ENCODE measurements around the gene CCDC178.
A peak's percentile ranks its signal among the peaks of the same experiment; 100 is the strongest.

The CCDC178 gene

GRCh38 chr18:32918692-32919250 is 521.8 kb downstream of the CCDC178 start:
- Mint-ChIP-seq H3K4me1 (ENCODE audit: low read depth in 2 of 2) (no peaks in the 10 kb centered on the region), H3K27ac (no peak overlapping the region), H3K9me3 (peaks cover 0 to 2% of the 10 kb centered on the region in 2 donors), H3K36me3 (ENCODE audit: insufficient read depth) (no peaks in the 10 kb centered on the region), H3K27me3 (no peaks in the 10 kb centered on the region), H3K4me3 (no peak overlapping the region)
- no peak for ATAC-seq (replicated peaks)
- no peak for DNase-seq

GRCh38 chr18:32915516-32915915 is 525.0 kb downstream of the CCDC178 start:
- Mint-ChIP-seq H3K4me3 (no peak overlapping the region), H3K36me3 (ENCODE audit: insufficient read depth) (no peaks in the 10 kb centered on the region), H3K27ac (no peak overlapping the region), H3K27me3 (no peaks in the 10 kb centered on the region), H3K9me3 (peaks cover 6 to 7% of the 10 kb centered on the region in 2 donors), H3K4me1 (ENCODE audit: low read depth in 2 of 2) (no peaks in the 10 kb centered on the region)
- DNase-seq (no peak), ATAC-seq (replicated peaks) (no peak)

DNA sequence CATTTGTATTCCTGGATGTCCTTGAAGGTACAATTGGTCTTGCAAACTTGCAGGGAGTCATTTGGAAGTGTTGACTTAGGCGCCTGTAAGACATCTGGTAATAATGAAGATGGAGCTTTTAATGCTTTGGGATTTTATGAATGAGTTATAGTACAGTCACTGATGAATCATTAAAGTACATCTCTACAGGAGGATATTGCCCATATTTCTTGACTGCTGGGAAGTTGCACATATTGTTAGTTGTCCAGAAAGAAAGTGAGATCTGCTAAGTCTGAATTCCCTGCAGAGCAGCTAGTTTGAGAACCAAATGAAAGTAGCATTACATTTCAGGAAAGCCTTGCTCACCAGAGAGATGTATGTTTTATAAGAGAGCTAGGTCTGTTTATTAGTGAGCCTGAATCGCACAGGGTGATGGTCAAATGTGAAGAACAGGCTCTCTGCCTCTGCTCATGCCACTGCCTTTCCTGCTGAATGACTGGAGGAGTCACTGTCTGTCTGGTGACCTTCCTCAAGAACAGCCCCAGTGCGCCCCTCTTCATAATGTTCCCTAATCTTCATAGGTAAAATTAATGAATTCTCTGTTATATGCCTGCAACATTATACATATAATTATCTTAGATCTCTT is 528.7 kb downstream of the CCDC178 start:
- DNase-seq = no peak
- no peaks in the 10 kb centered on the region for H3K4me1 Mint-ChIP-seq (ENCODE audit: low read depth in 2 of 2)
- no peaks in the 10 kb centered on the region for H3K27me3 Mint-ChIP-seq

DNA sequence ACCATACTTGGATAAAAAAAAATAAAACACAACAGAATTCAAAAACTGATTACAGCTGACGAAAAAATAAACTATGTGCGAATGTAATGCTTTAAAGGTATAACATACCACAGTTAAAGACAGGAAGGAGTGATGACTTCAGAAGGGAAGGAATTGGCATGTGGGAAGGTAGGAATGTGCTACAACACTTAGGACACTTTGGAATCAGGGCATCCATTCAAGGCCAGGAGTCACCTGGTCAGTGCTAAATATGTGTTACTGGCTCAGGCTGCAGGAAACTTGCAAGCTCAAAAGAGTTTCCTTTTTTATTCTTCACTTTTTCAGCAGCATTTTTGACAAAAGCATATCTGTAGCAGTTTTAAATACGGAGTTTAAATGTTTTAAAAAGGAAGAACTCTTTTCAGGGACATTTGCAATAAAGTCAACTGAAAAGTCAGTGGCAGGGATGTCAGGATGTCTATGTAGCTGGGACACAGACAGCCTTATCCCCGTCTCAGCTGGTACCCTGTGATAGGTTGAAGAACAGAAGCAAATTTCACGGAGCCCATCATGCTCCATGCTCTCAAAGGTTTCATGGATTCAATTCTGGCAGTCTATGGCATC is 529.7 kb downstream of the CCDC178 start:
- no peaks in the 10 kb centered on the region for H3K27me3 Mint-ChIP-seq
- no peak overlapping the region for H3K27ac Mint-ChIP-seq
- ATAC-seq (replicated peaks) = no peak
- H3K9me3 Mint-ChIP-seq = peaks cover 14 to 28% of the 10 kb centered on the region in 2 donors
- H3K4me1 Mint-ChIP-seq (ENCODE audit: low read depth in 2 of 2) = no peaks in the 10 kb centered on the region
- H3K36me3 Mint-ChIP-seq (ENCODE audit: insufficient read depth) = no peaks in the 10 kb centered on the region
- DNase-seq = no peak
- H3K4me3 Mint-ChIP-seq = no peak overlapping the region

More for the DNA sequence above, 528.7 kb downstream of the CCDC178 start:
- Mint-ChIP-seq H3K9me3 (peaks cover 12 to 18% of the 10 kb centered on the region in 2 donors), H3K36me3 (ENCODE audit: insufficient read depth) (no peaks in the 10 kb centered on the region), H3K27ac (no peak overlapping the region), H3K4me3 (no peak overlapping the region)
- no peak for ATAC-seq (replicated peaks)

DNA sequence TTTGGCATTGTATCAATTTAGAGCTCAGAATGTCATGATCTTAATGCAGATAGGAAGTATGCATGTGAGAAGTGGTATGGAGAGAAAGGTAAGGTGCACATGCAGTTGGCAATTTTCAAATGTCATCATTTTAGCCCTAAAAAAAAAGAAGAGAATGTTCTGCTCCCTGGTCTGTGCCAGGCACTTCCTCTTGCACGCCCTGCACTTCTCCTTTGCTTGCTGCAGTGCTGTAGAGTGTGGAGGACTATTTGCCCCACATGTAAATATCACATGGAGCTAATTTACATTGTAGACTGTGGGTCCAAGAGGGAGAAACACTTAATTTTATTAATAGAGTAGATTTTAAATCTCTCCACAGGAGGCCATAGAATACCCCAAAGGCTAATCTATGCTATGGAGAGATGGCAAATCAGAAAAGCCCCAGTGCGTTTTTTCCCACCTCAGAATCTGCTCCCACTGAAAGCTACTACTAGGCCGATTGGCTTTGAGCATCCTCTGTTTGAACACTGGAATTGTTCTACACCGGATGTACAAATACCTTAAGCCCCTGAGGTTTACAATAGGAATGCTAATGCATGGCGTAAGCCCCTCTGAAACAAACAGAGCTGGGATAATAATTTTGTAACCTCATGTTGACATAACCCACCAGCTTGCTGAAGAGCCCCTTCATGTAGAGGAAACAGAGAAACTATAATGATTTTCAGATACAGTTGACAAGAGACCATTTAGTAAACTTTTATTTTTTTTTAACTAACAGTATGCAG is 530.5 kb downstream of the CCDC178 start:
- DNase-seq (no peak), ATAC-seq (replicated peaks) (no peak)
- no peaks in the 10 kb centered on the region for H3K36me3 Mint-ChIP-seq (ENCODE audit: insufficient read depth)
- peaks cover 14 to 29% of the 10 kb centered on the region in 2 donors for H3K9me3 Mint-ChIP-seq
- H3K4me3 Mint-ChIP-seq = no peak overlapping the region
- no peaks in the 10 kb centered on the region for H3K27me3 Mint-ChIP-seq
- no peaks in the 10 kb centered on the region for H3K4me1 Mint-ChIP-seq (ENCODE audit: low read depth in 2 of 2)
- no peak overlapping the region for H3K27ac Mint-ChIP-seq

GRCh38 chr18:32908424-32908805 is 532.1 kb downstream of the CCDC178 start:
- H3K36me3 Mint-ChIP-seq (ENCODE audit: insufficient read depth) = no peaks in the 10 kb centered on the region
- DNase-seq (no peak), ATAC-seq (replicated peaks) (no peak)
- H3K27ac Mint-ChIP-seq = no peak overlapping the region
- H3K27me3 Mint-ChIP-seq = no peaks in the 10 kb centered on the region
- no peak overlapping the region for H3K4me3 Mint-ChIP-seq
- peaks cover 13 to 29% of the 10 kb centered on the region in 2 donors for H3K9me3 Mint-ChIP-seq
- no peaks in the 10 kb centered on the region for H3K4me1 Mint-ChIP-seq (ENCODE audit: low read depth in 2 of 2)

DNA sequence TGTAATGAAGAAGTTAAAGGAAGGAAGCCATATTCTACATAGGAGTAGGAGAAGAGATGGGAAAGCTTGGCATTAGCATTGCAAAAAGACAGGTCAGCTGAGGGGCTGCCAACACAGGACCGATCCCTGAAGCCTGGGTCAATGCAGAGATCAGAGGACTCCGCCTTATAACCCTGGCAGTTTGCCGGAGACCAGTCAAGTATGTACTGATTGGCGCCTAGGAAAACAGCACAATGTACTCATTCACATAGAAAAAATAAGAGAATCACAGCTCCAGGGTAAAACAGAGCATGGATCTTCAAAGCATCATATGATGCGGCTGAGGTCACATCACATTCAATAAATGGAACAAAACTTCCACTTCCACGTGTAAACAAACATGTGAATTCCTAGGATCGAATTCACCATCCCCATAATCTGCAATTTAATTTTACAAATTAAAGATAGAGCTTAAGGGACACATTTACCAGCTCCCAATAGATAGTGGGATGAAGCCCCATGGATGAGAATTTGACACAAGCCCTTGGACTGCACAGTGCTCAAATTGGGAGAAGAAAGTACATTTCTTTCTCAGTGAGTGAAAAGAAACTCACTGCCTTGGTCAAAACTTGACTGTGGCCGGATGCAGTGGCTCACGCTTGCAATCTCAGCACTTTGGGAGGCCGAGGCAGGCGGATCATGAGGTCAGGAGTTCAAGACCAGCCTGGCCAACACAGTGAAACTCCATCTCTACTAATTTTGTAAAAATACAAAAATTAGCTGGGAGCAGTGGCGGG is 532.7 kb downstream of the CCDC178 start:
- Mint-ChIP-seq H3K27ac (no peak overlapping the region), H3K36me3 (ENCODE audit: insufficient read depth) (no peaks in the 10 kb centered on the region)

DNA sequence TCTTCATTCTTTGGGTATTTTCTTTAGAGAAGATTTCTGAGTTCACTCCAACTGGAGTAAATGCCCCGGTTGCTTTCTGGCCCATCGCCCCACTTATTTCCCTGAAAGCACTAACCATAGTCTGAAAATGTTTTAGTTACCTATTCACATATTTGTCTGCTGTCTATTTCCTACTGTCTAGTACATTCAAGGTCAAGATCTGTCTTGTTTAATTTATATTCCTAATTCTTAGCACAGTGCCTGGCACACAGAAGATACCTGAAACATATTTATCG is 533.3 kb downstream of the CCDC178 start:
- Mint-ChIP-seq H3K27ac (peak overlapping the region in 1 of 2 donors; percentile 21), H3K4me3 (no peak overlapping the region), H3K27me3 (no peaks in the 10 kb centered on the region), H3K36me3 (ENCODE audit: insufficient read depth) (no peaks in the 10 kb centered on the region), H3K9me3 (peaks cover 10 to 22% of the 10 kb centered on the region in 2 donors), H3K4me1 (ENCODE audit: low read depth in 2 of 2) (no peaks in the 10 kb centered on the region)
- no peak for DNase-seq
- ATAC-seq (replicated peaks) = no peak

More for the DNA sequence above, 532.7 kb downstream of the CCDC178 start:
- ATAC-seq (replicated peaks) = no peak
- H3K4me3 Mint-ChIP-seq = no peak overlapping the region
- no peak for DNase-seq
- H3K9me3 Mint-ChIP-seq = peaks cover 10 to 26% of the 10 kb centered on the region in 2 donors
- H3K4me1 Mint-ChIP-seq (ENCODE audit: low read depth in 2 of 2) = no peaks in the 10 kb centered on the region
- H3K27me3 Mint-ChIP-seq = no peaks in the 10 kb centered on the region

DNA sequence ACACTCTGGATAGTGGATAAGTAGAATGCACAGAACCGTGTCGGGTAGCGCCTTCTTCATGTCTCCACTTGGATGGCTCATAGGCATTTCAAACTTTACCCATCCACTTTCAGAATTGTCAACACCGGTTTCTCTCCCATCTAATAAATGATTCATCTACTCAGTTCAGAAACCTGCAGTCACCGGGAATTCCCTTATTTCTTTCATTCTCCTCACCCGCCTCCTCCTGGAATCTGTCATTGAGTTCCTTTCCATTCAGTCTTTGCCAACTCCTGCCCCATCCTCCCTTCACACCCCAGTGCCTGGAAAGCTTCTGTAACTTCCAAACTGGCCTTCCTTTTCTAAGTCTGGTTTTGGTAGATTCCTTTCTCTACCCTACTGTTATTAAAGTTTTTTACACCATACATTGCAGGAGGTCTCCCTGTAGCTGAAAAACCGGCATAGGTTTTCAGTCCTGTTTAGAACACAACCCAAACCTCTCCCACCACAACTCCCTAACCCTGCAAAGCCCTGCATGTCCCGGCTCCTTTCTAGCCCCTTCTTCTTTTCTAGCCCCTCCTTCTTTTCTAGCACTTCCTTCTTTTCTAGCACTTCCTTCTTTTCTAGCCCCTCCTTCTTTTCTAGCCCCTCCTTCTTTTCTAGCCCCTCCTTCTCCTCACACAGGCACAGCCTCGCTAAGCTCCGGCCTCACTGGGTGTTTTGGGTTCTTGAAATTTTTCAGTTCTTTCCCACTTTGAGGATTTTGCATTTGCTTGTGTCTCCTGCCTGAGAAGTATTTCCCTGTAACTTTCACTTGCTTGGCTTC is 533.8 kb downstream of the CCDC178 start:
- peak overlapping the region in 1 of 2 donors; percentile 21 for H3K27ac Mint-ChIP-seq
- no peaks in the 10 kb centered on the region for H3K36me3 Mint-ChIP-seq (ENCODE audit: insufficient read depth)
- no peak for DNase-seq
- peaks cover 10 to 22% of the 10 kb centered on the region in 2 donors for H3K9me3 Mint-ChIP-seq
- H3K4me1 Mint-ChIP-seq (ENCODE audit: low read depth in 2 of 2) = no peaks in the 10 kb centered on the region
- no peak for ATAC-seq (replicated peaks)
- H3K4me3 Mint-ChIP-seq = no peak overlapping the region
- H3K27me3 Mint-ChIP-seq = no peaks in the 10 kb centered on the region

GRCh38 chr18:32905651-32906050 is 534.9 kb downstream of the CCDC178 start:
- Mint-ChIP-seq H3K27ac (no peak overlapping the region), H3K9me3 (peaks cover 10 to 22% of the 10 kb centered on the region in 2 donors), H3K4me1 (ENCODE audit: low read depth in 2 of 2) (no peaks in the 10 kb centered on the region), H3K27me3 (no peaks in the 10 kb centered on the region), H3K36me3 (ENCODE audit: insufficient read depth) (no peaks in the 10 kb centered on the region), H3K4me3 (no peak overlapping the region)
- DNase-seq (no peak), ATAC-seq (replicated peaks) (no peak)

GRCh38 chr18:32902568-32903330 is 537.8 kb downstream of the CCDC178 start:
- Mint-ChIP-seq H3K27ac (no peak overlapping the region), H3K4me3 (no peak overlapping the region), H3K9me3 (peaks cover 10 to 34% of the 10 kb centered on the region in 2 donors), H3K4me1 (ENCODE audit: low read depth in 2 of 2) (no peaks in the 10 kb centered on the region), H3K36me3 (ENCODE audit: insufficient read depth) (no peaks in the 10 kb centered on the region), H3K27me3 (no peaks in the 10 kb centered on the region)
- DNase-seq = no peak
- no peak for ATAC-seq (replicated peaks)

- no peaks in the 10 kb centered on the region for H3K27me3 Mint-ChIP-seq
- H3K4me3 Mint-ChIP-seq = no peak overlapping the region
- DNase-seq (no peak), ATAC-seq (replicated peaks) (no peak)
- no peaks in the 10 kb centered on the region for H3K4me1 Mint-ChIP-seq (ENCODE audit: low read depth in 2 of 2)
- H3K9me3 Mint-ChIP-seq = peaks cover 9 to 29% of the 10 kb centered on the region in 2 donors
- no peak overlapping the region for H3K27ac Mint-ChIP-seq
- H3K36me3 Mint-ChIP-seq (ENCODE audit: insufficient read depth) = no peaks in the 10 kb centered on the region
Observed at GRCh38 chr18:32899819-32900218, 540.7 kb downstream of the CCDC178 start.
